NT2/D1 (cell line): ENCODE measurements around the gene LIN7A.

Experiments
- DNase-seq: peaks from one replicate; pipeline ENCODE4 v3.0.0-alpha.2; 2011; ENCODE audit warnings: low read depth, low spot score
- H3K27me3 ChIP-seq: 2 replicates; pipeline ENCODE4 v1.6.0; 2011; ENCODE audit warnings: mild to moderate bottlenecking; ENCODE audit not compliant: insufficient read length, insufficient read depth
- H3K36me3 ChIP-seq: 2 replicates; pipeline ENCODE4 v1.6.1; 2011; ENCODE audit warnings: mild to moderate bottlenecking, low read length, mixed read lengths; ENCODE audit not compliant: insufficient read depth, insufficient read length
- H3K4me1 ChIP-seq: 2 replicates; pipeline ENCODE4 v1.5.1; 2011; ENCODE audit not compliant: insufficient read depth, insufficient read length
- H3K4me3 ChIP-seq: 2 replicates; pipeline ENCODE4 v1.5.1; 2011; ENCODE audit warnings: low read depth; ENCODE audit not compliant: insufficient read length
- H3K9ac ChIP-seq: 2 replicates; pipeline ENCODE4 v1.6.0; 2011; ENCODE audit warnings: low read depth; ENCODE audit not compliant: insufficient read length
- H3K9me3 ChIP-seq: 2 replicates; pipeline ENCODE4 v1.5.1; 2011; ENCODE audit warnings: mild to moderate bottlenecking, low read length; ENCODE audit not compliant: insufficient read depth
- SUZ12 ChIP-seq: IDR thresholded peaks from 2 replicates; pipeline ENCODE4 v1.6.1; 2011; ENCODE audit not compliant: insufficient read length, insufficient read depth; ENCODE audit errors: extremely low read depth
- YY1 ChIP-seq: IDR thresholded peaks from 2 replicates; pipeline ENCODE4 v1.6.1; 2011; ENCODE audit not compliant: insufficient read length, insufficient read depth
- ZNF274 ChIP-seq: IDR thresholded peaks from 2 replicates; pipeline ENCODE4 v1.6.1; 2011; ENCODE audit warnings: mild to moderate bottlenecking, low read depth, low read length

LIN7A gene

DNA sequence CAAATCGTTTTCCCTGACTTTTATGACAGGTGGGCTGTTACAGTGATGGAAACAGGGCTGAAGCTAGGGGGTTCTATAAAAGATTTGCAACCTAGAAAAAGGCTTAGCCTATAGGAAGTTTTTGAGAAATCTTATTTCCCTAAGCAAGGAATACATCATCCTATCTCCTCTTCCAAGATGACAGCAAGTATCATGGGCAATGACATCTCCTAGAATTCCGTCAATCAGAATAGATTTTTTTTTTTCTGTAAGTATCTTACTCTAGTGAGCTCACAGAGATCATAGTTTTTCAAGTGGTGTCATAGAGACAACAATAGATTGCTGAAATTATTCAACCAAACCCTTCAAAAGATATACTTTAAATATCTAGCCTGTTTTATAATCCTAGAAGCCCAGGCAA is 112.2 kb downstream of the LIN7A start:
- H3K9me3 ChIP-seq: peaks cover 9% of the 10 kb centered on the region; the same call in 1 of the 2 replicates
- no peak for TF ChIP-seq ZNF274
- TF ChIP-seq SUZ12: no peak
- no peak for TF ChIP-seq YY1
- no peak overlapping the region for H3K4me3 ChIP-seq
- H3K36me3 ChIP-seq: no peaks in the 10 kb centered on the region
- DNase-seq: no peak
- no peaks in the 10 kb centered on the region for H3K4me1 ChIP-seq
- no peaks in the 10 kb centered on the region for H3K27me3 ChIP-seq
- no peak overlapping the region for H3K9ac ChIP-seq

DNA sequence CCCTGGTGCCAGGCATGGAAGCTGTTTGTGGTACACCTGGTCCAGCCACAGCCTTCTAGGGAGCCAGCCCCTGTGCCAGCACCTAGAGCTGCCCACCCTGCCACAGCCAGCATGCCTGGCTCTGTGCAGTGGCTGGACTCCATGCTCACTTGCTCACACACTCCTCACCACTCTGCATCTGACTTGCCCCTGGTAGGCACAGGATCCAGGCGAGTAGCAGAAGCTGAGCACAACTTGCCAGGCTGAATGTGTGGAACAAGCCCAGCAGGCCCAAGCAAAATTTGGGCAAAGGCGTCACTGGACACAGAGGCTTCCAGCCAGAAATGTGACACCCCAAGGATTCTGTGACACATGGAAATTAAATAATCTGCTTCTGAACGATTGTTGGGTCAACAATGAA is 114.3 kb downstream of the LIN7A start:
- H3K4me3 ChIP-seq: no peak overlapping the region
- H3K4me1 ChIP-seq: no peaks in the 10 kb centered on the region
- no peak for TF ChIP-seq ZNF274
- TF ChIP-seq YY1: no peak
- TF ChIP-seq SUZ12: no peak
- H3K36me3 ChIP-seq: no peaks in the 10 kb centered on the region
- peaks cover 9% of the 10 kb centered on the region; the same call in 1 of the 2 replicates for H3K9me3 ChIP-seq
- no peaks in the 10 kb centered on the region for H3K27me3 ChIP-seq
- no peak for DNase-seq
- H3K9ac ChIP-seq: no peak overlapping the region

- Histone ChIP-seq H3K4me3 (no peak overlapping the region), H3K4me1 (no peaks in the 10 kb centered on the region), H3K36me3 (no peaks in the 10 kb centered on the region), H3K27me3 (no peaks in the 10 kb centered on the region), H3K9me3 (peaks cover 9% of the 10 kb centered on the region; the same call in 1 of the 2 replicates), H3K9ac (no peak overlapping the region)
- DNase-seq: no peak
- TF ChIP-seq ZNF274 (no peak), YY1 (no peak), SUZ12 (no peak)
Observed at GRCh38 chr12:80821513-80822000, 116.2 kb downstream of the LIN7A start.

GRCh38 chr12:80818878-80819277 is 118.9 kb downstream of the LIN7A start:
- H3K36me3 ChIP-seq: no peaks in the 10 kb centered on the region
- no peak for DNase-seq
- H3K9me3 ChIP-seq: peaks cover 9% of the 10 kb centered on the region; the same call in 1 of the 2 replicates
- no peaks in the 10 kb centered on the region for H3K4me1 ChIP-seq
- H3K9ac ChIP-seq: no peak overlapping the region
- H3K27me3 ChIP-seq: no peaks in the 10 kb centered on the region
- TF ChIP-seq ZNF274 (no peak), YY1 (no peak), SUZ12 (no peak)
- H3K4me3 ChIP-seq: no peak overlapping the region

GRCh38 chr12:80815351-80815750 is 122.4 kb downstream of the LIN7A start:
- DNase-seq: no peak
- TF ChIP-seq SUZ12 (no peak), YY1 (no peak), ZNF274 (no peak)
- H3K4me3 ChIP-seq: no peak overlapping the region
- no peaks in the 10 kb centered on the region for H3K27me3 ChIP-seq
- no peaks in the 10 kb centered on the region for H3K4me1 ChIP-seq
- H3K9me3 ChIP-seq: no peaks in the 10 kb centered on the region
- no peaks in the 10 kb centered on the region for H3K36me3 ChIP-seq
- H3K9ac ChIP-seq: no peak overlapping the region

DNA sequence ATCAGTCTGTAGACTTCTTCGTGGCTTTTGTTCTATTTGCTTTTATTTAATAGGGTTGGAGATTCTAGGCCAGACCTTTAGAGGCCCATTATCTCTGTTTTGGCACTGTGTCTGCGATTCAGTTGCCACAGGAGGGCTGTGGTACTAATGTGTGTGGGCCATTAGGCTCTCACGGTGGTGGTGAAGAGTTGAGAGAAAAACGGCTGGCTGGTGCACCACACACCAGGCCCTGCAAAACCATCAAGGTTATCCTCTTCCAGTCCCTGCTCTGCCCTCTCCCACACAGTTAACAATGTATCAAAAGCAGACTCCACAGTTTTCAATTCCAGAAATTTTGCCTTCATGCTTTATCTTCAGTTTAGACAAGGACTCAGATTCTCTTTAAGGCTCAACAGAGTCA is 123.3 kb downstream of the LIN7A start:
- no peaks in the 10 kb centered on the region for H3K27me3 ChIP-seq
- no peak overlapping the region for H3K4me3 ChIP-seq
- H3K4me1 ChIP-seq: no peaks in the 10 kb centered on the region
- H3K36me3 ChIP-seq: no peaks in the 10 kb centered on the region
- no peak overlapping the region for H3K9ac ChIP-seq
- no peak for TF ChIP-seq ZNF274
- no peak for TF ChIP-seq YY1
- no peak for TF ChIP-seq SUZ12
- DNase-seq: no peak
- H3K9me3 ChIP-seq: no peaks in the 10 kb centered on the region

DNA sequence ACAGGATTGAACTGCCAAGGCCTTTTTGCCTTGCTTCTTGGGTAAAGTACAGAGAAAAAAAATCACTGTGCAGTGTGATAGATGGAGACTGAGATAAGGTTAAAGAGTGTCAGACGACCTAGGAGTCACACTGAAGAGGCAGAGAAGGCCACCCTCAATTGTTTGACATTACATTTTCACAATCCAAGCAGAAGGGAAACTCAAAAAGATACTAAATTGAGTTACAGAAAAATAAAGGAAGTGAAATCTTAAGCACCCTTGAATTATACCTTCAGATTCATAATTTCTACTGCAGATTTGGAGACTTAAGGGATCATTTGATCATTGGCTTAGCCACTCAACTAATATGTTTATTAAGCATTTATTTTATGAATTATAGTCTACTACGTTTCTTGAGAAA is 123.9 kb downstream of the LIN7A start:
- Histone ChIP-seq H3K4me1 (no peaks in the 10 kb centered on the region), H3K36me3 (no peaks in the 10 kb centered on the region), H3K27me3 (no peaks in the 10 kb centered on the region), H3K9me3 (no peaks in the 10 kb centered on the region), H3K4me3 (no peak overlapping the region), H3K9ac (no peak overlapping the region)
- DNase-seq: no peak
- TF ChIP-seq ZNF274 (no peak), SUZ12 (no peak), YY1 (no peak)
